GM20000 (cell line): Measurements from ENCODE around the gene EVI5.
A peak's percentile ranks its signal among the peaks of the same experiment; 100 is the strongest.

ENCODE experiments used
- DNase-seq: peaks from one replicate; pipeline ENCODE4 v3.0.0; 2012; ENCODE audit warnings: low spot score
- CTCF ChIP-seq: IDR thresholded peaks from 2 replicates; pipeline ENCODE4 v1.5.1; 2012; ENCODE audit warnings: mild to moderate bottlenecking, control low read depth; ENCODE audit errors: extremely low read depth, missing control alignments

Gene EVI5

GRCh38 chr1:92487078-92487605, 297.8 kb downstream of the EVI5 start:
- no peak for DNase-seq
- no peak for TF ChIP-seq CTCF

GRCh38 chr1:92486251-92487077, 298.4 kb downstream of the EVI5 start, which contains the start of gene GFI1:
Gene GFI1, minus strand, starts transcription at chr1:92486925. Its CDS starts 3,438 bp downstream, at chr1:92483487.
- no peak for TF ChIP-seq CTCF
- peak; percentile 77 for DNase-seq

GRCh38 chr1:92485381-92486250, 299.3 kb downstream of the EVI5 start:
- TF ChIP-seq CTCF: peak; percentile 66
- peak; percentile 86 for DNase-seq

GRCh38 chr1:92484472-92485380, 300.2 kb downstream of the EVI5 start:
- peak; percentile 78 for DNase-seq

GRCh38 chr1:92483610-92484471, 301.1 kb downstream of the EVI5 start:
- DNase-seq: peak; percentile 56

More at GRCh38 chr1:92484472-92485380, 300.2 kb downstream of the EVI5 start:
- no peak for TF ChIP-seq CTCF

More at GRCh38 chr1:92483610-92484471, 301.1 kb downstream of the EVI5 start:
- no peak for TF ChIP-seq CTCF
